Measurements from ENCODE around the gene RAB31. TPM values are rescaled to one million over a fixed set of nuclear protein-coding genes. Genes with fewer than 3 reads are reported as not detected.
A peak's percentile ranks its signal among the peaks of the same experiment; 100 is the strongest.

Gene RAB31
- total RNA-seq, 1 experiment from 2014 or later: 32.9 TPM

DNA sequence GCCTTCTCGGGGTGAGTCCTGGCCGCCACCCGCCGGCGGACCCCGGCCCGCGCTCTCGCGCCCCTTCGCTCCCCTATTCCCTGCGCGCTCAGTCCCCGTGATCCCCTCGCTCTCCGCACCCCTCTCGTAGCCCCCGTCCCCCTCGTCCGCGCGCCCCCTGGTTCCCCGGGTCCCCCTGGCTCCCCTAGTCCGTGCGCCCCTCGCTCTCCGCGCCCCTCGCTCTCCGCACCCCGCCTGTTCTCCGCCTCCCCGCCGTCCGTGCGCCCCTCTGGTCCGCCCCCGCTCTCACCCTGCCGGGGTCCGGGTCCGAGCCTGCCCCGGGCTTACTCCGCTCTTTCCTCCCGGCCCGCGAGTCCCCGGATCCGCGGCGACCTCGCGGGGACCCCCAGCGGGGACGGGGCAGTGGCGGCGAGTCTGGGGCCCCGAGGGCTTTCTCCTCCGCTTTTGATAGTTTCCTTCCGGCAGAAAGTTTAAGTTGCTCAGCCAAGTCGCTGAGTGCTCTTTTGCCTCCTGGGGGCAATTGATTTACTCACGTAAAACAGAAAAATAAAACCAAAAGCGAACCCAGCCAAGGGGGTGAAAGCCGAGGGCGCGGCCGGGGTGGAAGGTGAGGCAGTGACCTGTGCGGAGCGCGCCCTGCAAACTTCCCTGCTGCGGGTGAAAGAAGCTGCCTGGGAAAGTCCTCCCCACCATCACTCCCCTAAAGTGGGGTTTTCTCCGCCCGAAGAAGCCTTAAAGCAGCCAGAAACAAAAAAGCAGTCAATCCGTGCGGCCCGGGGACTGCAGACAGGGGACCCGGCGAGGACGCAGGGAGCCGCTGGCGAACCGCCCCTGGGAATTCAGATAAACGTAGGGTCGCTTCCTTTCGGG lies 568 bp downstream of the RAB31 start:
- peak; percentile 8; the same call in 1 of the 2 replicates for ATAC-seq
- ChIA-PET CTCF (interaction anchor here (0.6 to 1.8 kb wide), 2 partner anchors 14 to 57 kb away, joined by 5 to 8 read pairs; no protein-coding TSS in a partner anchor), POLR2A (no interaction called here)
- Mint-ChIP-seq H3K9me3 (no peaks in the 10 kb centered on the region), H3K4me1 (peaks cover 49% of the 10 kb centered on the region), H3K27me3 (ENCODE audit: low read depth) (peaks cover 50% of the 10 kb centered on the region), H3K27ac (no peak overlapping the region), H3K4me3 (peak overlapping the region; percentile 85), H3K36me3 (no peaks in the 10 kb centered on the region)
- TF ChIP-seq ZNF317 (CRISPR knock-in tag; IDR thresholded peaks at IDR 0.05; ENCODE audit: borderline replicate concordance, low read depth) (no peak), SP1 (CRISPR knock-in tag; conservative IDR thresholded peaks at IDR 0.05) (0 out of 2 replicates have a peak, but pooled peaks have one; percentile 11), PRDM15 (CRISPR knock-in tag; IDR thresholded peaks at IDR 0.05) (0 out of 2 replicates have a peak, but pooled peaks have one; percentile 11)
- peak; percentile 32 for DNase-seq (ENCODE audit: low spot score)

GRCh38 chr18:9709304-9709877 lies 1.3 kb downstream of the RAB31 start:
- ATAC-seq (peak; percentile 43), DNase-seq (ENCODE audit: low spot score) (peak; percentile 31)
- H3K4me1 Mint-ChIP-seq: peaks cover 49% of the 10 kb centered on the region
- H3K27me3 Mint-ChIP-seq (ENCODE audit: low read depth): peaks cover 50% of the 10 kb centered on the region
- no peaks in the 10 kb centered on the region for H3K9me3 Mint-ChIP-seq
- H3K4me3 Mint-ChIP-seq: peak overlapping the region; percentile 85
- H3K27ac Mint-ChIP-seq: no peak overlapping the region
- CTCF ChIA-PET: no interaction called here
- POLR2A ChIA-PET: no interaction called here
- H3K36me3 Mint-ChIP-seq: no peaks in the 10 kb centered on the region
- TF ChIP-seq ARID4B (CRISPR knock-in tag; IDR thresholded peaks at IDR 0.05; ENCODE audit: borderline replicate concordance): no peak
- TF ChIP-seq MXD4 (CRISPR knock-in tag; IDR thresholded peaks at IDR 0.05; ENCODE audit: borderline replicate concordance): no peak
- TF ChIP-seq NFE2L1 (CRISPR knock-in tag; IDR thresholded peaks at IDR 0.05): no peak
- TF ChIP-seq, protein P1, sequence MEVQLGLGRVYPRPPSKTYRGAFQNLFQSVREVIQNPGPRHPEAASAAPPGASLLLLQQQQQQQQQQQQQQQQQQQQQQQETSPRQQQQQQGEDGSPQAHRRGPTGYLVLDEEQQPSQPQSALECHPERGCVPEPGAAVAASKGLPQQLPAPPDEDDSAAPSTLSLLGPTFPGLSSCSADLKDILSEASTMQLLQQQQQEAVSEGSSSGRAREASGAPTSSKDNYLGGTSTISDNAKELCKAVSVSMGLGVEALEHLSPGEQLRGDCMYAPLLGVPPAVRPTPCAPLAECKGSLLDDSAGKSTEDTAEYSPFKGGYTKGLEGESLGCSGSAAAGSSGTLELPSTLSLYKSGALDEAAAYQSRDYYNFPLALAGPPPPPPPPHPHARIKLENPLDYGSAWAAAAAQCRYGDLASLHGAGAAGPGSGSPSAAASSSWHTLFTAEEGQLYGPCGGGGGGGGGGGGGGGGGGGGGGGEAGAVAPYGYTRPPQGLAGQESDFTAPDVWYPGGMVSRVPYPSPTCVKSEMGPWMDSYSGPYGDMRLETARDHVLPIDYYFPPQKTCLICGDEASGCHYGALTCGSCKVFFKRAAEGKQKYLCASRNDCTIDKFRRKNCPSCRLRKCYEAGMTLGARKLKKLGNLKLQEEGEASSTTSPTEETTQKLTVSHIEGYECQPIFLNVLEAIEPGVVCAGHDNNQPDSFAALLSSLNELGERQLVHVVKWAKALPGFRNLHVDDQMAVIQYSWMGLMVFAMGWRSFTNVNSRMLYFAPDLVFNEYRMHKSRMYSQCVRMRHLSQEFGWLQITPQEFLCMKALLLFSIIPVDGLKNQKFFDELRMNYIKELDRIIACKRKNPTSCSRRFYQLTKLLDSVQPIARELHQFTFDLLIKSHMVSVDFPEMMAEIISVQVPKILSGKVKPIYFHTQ (CRISPR knock-in tag; IDR thresholded peaks at IDR 0.05): no peak
- TF ChIP-seq, protein P2, sequence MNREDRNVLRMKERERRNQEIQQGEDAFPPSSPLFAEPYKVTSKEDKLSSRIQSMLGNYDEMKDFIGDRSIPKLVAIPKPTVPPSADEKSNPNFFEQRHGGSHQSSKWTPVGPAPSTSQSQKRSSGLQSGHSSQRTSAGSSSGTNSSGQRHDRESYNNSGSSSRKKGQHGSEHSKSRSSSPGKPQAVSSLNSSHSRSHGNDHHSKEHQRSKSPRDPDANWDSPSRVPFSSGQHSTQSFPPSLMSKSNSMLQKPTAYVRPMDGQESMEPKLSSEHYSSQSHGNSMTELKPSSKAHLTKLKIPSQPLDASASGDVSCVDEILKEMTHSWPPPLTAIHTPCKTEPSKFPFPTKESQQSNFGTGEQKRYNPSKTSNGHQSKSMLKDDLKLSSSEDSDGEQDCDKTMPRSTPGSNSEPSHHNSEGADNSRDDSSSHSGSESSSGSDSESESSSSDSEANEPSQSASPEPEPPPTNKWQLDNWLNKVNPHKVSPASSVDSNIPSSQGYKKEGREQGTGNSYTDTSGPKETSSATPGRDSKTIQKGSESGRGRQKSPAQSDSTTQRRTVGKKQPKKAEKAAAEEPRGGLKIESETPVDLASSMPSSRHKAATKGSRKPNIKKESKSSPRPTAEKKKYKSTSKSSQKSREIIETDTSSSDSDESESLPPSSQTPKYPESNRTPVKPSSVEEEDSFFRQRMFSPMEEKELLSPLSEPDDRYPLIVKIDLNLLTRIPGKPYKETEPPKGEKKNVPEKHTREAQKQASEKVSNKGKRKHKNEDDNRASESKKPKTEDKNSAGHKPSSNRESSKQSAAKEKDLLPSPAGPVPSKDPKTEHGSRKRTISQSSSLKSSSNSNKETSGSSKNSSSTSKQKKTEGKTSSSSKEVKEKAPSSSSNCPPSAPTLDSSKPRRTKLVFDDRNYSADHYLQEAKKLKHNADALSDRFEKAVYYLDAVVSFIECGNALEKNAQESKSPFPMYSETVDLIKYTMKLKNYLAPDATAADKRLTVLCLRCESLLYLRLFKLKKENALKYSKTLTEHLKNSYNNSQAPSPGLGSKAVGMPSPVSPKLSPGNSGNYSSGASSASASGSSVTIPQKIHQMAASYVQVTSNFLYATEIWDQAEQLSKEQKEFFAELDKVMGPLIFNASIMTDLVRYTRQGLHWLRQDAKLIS (CRISPR knock-in tag; IDR thresholded peaks at IDR 0.05; ENCODE audit: borderline replicate concordance): no peak
- no peak for TF ChIP-seq HMGA2 (CRISPR knock-in tag; IDR thresholded peaks at IDR 0.05)
- no peak for TF ChIP-seq ZNF396 (CRISPR knock-in tag; IDR thresholded peaks at IDR 0.05; ENCODE audit: borderline replicate concordance)
- no peak for TF ChIP-seq IRF2 (CRISPR knock-in tag; IDR thresholded peaks at IDR 0.05; ENCODE audit: borderline replicate concordance, low read depth)
- no peak for TF ChIP-seq ETV6 (CRISPR knock-in tag; IDR thresholded peaks at IDR 0.05)
- TF ChIP-seq ZNF317 (CRISPR knock-in tag; IDR thresholded peaks at IDR 0.05; ENCODE audit: borderline replicate concordance, low read depth): no peak
- TF ChIP-seq, protein P3, sequence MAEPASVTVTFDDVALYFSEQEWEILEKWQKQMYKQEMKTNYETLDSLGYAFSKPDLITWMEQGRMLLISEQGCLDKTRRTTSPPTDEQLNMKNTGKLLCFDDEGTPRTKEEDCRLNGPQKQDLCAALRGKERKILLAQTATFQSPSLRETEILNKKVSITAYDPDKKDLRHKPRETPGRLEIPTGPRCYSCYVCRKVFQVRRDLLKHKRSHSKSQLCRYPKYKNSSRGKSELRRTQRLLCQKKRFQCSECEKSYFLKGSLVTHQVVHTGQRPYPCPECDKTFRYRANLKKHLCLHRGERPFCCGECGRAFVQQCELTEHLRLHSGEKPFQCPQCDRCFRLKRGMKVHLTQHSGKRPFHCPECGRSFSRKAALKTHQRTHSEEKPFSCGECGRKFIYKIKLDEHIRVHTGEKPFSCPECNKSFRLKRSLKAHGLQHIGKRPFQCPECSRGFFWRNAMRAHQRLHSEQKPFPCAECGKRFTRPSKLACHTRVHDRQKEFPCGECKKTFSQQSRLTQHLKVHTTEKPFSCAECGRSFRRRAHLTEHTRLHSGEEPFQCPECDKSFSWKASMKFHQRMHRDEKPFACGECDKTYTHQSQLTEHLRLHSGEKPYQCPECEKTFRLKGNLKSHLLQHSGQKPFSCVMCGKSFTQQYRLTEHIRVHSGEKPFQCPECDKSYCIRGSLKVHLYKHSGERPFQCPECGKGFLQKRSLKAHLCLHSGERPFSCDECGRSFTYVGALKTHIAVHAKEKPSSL (CRISPR knock-in tag; conservative IDR thresholded peaks at IDR 0.05): no peak
- TF ChIP-seq NR1H2 (CRISPR knock-in tag; IDR thresholded peaks at IDR 0.05): no peak
- no peak for TF ChIP-seq NR3C1 (CRISPR knock-in tag; conservative IDR thresholded peaks at IDR 0.05; ENCODE audit: low read depth)

Data from WTC11 (cell line).